Stimulated activated CD4-positive, alpha-beta T cell treated with anti-CD3 and anti-CD28 coated beads, Interleukin-12 subunit alpha, Interleukin-12 subunit beta, amount 100 ng/mL, for 4 hours (primary cell): ENCODE data around the gene TNFRSF18.

ENCODE experiments used
- DNase-seq: peaks from one replicate; pipeline ENCODE4 v3.0.0-alpha.2; 2020

Gene TNFRSF18

DNA sequence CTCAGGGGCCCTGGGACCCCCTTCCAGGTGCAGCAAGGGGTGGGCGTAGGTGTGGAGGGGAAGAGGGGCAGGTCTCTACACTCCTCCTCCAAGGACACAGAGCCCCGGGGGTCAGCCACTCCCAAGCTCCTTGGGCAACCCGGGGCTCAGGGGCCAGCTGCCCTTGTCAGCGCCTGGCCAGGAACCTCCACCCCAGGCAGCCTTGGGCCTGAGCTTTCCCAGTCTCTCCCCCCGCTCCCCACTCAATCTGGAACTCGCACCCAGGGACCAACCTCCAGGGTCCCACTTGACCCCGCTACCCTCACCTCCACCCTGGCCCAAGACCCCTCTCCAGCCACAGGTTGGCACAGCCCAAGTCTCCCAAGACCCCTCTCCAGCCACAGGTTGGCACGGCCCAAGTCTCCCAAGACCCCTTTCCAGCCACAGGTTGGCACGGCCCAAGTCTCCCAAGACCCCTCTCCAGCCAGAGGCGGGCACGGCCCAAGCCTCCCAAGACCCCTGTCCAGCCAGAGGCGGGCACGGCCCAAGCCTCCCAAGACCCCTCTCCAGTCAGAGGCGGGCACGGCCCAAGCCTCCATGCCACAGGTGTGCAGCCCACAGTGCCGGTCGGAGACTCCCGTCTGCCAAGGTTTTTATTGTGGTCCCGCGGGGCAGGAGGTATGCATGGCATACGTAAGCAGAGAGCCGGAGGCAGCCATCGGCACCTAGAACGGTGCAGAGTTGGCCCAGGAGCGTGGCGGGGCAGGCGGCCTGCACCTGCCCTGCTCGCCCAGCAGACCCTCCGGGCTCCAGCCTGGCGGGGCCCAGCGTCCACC is 4.5 kb upstream of the TNFRSF18 start:
- DNase-seq = no peak

DNA sequence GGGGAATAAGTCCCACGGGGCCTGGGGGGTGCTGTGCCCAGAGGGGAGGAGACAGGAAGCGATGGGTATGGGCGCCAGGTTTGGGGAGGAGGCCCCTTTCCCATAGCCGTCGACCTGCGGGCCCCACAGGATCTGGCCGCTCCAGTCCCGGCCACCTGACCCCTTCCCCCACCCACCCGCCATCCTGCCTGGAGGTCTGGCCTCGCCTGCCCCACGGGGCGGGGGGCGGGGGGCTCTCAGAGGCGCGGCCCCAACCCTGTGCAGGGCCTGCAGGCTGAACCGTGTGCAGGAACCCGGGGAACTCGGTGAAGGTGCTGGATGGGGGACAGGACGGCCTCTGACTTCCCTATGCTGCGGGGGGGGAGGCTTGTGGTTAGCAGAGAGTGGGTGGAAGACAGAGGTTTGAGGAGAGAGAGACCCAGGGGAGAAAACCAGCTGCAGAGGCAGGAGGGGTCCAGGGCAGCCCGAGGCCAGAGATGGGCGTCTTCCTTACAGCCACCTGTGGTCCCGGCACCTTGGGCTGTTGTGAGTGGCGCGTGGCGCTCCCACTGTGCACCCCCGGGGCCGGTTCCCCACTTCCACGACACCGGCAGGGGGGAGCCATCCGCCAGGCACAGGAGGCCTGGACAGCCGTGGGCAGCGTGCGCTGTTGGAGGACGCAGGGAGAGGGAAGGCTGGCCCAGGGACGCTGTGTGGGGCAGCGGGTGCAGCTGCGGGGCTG is 2.5 kb upstream of the TNFRSF18 start:
- no peak for DNase-seq

DNA sequence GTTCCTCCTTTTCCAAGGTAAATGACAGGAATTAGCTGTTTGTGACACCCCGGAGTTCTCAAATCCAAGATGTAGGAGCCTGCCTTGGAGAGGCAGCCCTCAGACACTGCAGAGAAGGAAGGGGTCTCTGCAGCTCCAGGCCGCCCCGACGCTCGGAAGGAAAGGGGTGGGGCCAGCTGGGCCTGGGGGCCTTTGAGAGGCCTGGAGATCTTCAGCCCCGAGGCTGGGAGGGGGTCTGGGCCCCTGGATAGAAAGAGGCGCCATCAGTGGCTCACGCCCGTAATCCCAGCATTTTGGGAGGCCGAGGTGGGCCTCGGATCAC is 1.1 kb upstream of the TNFRSF18 start:
- DNase-seq = no peak

DNA sequence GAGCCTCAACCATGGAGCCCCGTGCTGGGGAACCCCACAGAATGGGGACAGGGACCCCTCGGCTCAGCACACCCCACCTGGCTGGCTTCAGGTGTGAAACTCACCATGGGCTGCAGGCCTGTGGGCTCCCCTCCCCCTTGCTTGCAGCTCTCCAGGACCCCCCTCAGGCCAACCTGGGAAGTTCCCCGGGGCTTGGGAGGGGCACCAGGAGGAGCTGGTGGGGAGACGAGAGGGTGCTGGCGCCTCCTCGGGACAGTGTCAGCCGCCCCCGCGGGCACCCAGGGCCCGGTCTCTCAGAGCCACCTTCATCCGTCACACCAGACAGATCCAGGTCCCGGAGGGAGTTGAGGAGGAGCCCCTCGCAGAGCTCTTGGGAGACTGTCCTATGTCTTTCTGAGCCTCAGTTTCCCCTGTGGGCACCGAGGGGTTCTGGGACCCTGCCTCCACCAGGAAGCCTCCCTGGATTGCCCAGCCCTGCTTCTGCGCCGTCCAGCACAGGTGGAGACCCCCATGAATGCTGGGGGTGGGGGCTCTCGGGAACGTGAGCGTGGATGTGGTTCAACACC is 657 bp upstream of the TNFRSF18 start:
- DNase-seq = no peak

DNA sequence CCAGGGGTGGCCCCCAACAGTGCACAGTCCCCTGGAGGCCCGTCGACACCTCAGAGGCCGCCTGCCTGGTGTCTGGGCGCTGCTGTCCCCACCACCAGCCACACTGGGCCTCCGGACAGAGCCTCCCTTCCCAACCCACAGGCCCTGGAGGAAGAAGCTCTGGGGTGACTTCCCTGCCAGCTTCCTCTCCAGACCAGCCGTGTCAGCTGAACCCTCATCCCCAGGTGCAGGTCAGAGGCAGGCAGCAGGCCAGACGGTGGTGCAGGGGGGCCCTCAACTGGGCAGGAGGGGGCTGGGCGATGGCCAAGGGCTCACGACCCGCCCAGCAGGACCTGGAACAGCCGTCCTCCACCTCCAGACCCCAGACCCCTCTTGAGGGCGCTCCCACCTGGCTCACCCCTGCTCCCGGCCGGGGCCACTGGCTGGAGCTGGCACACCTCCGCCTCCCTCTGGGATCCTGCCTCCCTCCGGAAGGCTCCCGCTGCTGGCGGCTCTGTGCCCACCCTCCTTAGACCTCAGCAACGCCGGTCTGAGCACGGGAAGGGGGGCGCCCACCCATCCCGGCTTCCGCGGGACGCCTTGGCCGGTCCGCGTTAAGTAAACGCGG is 520 bp downstream of the TNFRSF18 start:
- DNase-seq = no peak

DNA sequence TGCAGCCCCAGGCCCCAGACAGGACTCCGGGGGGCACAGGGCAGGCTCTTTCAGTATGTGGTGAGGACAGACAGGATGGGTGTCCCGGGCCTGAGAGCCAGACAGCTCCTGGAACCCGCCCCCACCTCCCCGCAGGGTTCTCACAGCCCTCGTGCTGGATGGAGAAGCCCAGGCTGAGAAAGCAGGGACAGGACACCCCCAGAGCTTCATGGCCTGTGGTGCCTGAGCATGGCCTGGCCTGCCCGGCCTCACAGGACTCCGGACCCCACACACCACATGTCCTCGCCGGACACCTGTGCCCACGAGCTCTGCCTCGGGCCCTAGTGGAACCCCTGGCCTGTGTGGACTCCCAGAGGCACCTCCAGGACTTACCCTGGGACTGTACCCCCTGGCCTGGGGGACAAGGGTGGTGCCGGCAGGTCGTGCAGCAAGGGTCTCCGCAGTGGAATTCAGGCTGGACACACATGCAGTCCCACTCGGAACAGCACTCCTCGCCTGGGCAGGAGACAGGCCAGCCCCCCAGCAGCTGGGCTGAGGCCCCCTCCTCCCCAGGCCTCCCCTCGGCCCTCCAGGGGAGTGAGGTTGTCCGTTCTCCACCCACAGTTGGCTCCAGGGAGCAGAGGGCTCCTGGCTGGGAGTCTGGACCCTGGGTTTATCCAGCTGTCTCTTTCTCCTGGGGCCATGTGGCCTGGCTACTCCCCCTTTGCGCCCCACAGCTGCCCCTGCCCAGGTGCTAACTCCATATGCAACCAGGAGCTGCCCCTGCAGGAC is 1.2 kb downstream of the TNFRSF18 start:
- DNase-seq = no peak

DNA sequence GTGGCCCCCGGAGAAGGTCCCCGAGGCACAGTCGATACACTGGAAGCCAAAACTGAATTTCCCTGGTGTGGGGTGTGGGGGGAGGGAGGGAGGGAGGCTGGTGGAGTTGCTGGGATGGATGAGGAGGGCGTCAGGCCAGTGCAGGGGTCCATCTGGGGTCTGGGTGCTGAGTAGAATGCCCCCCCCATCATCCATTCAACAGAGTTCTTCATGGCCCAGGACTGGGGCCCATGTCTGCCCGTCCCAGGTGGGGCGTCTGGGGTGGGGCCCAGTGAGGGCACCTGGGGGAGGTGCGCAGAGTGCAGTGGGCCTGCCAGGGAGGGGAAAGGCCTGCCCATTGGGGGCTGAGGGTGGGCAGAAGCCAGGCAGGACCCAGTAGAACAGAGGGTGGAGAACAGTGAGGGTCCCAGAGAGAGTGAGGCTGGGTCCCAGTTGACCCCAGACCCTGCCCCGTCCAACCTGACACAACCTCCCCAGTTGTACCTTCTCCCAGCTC is 1.9 kb downstream of the TNFRSF18 start:
- no peak for DNase-seq

DNA sequence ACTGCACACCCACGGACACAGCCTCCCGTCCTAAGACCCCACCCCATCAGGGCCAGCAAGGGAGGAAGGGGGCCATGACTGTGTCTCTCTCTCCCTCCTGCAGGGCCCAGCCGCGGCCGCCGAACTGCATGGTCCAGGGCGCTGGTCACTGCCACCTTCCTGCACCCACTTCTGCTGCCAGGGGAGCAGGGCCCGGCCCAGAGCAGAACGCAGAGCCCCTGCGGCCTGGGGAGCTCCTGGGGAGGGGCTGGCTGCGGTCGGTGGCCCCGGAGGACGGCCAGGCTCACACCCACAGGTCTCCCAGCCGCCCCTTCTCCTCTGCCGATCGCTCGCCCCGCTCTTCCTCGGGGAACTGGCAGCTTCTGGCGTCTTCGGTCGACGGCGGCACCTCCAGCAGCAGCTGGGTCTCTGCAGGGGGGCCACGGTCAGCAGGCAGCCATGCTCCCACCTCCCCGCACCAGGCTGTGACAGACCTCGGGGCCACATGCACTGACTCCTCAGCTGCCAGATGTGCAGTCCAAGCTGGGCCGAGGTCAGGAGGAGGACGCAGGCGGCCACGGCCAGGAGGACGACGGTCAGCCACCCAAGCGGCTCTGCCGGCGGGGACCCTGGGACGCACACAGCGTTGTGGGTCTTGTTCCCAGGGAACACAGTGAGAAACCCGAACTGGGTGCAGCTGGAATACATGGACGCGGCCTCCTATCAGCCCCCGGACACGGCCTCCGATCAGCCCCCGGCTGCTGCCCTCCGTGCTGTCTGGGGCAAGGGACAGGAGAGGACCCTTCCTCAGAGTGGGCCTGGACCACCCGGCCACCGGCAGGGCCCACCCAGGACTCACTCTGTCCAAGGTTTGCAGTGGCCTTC is 2.6 kb downstream of the TNFRSF18 start:
- no peak for DNase-seq

DNA sequence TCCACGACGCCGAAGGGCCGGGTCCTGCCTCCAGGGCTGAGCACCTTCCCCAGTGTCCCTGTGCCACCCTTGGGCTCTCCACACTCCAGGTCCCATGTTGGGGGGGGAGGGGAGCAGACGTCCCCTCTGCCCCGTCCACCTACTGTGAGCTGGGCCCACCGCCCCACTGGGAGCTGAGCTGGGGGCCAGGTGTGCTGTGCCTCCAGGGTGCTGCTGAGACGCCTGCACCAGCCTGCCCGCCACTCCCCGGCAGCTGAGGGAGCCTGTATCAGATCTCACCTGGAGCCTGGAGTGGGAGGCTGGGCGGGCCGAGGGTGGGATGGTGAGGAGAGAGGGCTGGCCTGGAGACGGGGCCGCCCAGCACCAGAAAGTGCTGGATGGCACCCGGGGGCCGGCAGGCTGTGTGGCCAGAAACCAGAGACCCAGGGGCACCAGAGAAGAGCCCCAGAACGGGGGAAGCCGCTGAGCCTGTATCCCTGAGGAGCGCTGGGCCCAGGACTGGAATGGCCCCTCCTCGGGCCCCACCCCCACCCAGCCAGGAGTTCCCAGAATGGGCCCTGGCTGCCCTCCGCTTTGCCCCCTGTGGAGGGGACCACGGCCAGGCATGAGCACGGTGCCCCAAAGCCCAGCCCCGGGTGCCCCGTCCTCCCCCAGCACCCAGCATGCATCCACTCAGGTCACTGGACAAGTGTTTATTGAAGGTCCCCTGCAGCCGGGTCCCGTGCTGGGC is 3.4 kb downstream of the TNFRSF18 start:
- DNase-seq = no peak

DNA sequence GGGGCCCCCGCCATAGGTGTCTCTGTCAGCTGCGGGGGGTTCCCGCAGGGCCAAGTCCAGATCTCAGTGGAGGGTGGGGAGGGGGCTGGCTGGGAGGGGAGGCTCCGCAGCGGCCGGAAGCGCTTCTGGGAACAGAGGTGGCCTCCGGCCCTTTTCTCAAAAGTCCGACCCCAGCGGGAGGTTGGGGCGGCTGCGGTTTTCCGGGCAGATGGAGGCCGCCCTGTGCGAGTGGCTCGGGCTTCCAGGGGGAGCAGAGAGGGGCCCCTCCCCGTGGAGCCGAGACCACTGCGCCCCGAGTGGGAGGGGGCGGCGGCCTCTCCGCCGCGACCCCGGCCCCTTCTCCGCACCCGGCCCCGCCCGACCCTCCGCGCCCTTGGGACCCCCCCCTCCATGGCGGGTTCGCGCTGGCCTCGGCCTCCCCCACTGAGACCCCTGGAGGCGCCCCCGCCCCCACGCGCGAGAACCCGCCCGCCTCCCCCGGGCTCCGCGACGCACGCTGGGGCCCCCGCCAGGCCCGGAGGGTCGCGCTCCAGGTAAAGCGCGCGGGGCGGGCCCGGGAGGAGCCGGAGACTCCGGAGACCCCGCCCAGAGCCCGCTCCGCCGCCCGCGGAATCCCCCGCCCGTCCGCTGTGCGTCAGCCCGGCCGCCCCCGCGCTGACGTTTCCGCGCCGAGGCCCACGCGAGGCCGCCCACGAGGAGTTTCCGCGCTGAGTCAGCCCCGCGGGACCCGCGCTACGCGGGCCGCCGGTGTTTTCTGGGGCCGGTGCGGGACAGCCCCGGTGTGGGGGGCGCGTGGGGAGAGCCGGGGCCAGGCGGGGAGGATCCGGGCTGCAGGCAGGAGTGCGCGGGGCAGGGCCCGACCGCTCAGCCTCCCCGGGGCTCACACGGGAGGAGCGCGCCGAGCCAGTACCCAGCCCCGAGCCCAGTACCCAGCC is 5.2 kb downstream of the TNFRSF18 start:
- DNase-seq = peak; percentile 94

DNA sequence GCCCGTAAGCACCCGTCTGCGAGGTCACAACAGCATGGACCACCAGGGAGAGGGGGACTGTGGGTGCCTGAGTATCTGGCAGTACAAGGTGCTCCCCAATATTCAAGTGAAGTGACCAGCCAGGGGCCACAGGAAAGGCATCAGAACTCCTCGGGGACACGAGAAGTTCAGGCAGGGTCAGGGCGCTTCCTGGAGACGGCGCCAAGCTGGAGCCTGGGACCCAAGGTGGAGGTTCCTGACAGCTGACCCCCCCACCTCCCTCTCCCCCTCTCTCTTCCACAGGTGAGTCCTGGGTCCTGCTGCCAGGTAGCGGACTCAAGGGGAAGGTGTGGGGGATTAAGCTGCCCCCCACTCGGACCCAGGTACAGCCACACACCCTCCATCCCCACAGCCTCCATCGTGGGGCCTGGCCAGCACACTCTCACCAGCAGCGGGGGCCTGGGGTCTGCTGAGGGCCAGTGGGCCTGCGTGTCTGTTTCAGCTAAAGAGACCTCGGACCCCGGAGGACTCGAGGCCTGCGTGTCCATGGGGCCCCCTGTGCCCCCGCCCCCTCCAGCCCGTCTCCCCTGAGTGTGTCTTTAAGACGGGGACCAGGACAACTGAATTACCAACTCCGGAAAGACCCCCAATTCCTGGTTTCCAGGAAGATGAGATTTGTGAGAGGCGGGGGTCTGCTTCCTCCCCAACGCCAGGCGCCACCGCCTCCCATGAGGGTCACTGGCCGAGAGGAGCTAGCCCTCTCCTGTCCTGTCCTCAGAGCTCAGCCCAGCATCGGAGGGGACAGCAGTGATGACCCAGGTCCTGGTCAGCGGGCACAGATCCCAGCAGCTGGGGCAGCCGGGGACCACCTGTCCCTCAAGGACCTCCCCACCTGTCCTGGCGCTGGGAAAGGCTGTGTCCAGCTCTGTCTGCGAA is 6.2 kb downstream of the TNFRSF18 start:
- DNase-seq = no peak

DNA sequence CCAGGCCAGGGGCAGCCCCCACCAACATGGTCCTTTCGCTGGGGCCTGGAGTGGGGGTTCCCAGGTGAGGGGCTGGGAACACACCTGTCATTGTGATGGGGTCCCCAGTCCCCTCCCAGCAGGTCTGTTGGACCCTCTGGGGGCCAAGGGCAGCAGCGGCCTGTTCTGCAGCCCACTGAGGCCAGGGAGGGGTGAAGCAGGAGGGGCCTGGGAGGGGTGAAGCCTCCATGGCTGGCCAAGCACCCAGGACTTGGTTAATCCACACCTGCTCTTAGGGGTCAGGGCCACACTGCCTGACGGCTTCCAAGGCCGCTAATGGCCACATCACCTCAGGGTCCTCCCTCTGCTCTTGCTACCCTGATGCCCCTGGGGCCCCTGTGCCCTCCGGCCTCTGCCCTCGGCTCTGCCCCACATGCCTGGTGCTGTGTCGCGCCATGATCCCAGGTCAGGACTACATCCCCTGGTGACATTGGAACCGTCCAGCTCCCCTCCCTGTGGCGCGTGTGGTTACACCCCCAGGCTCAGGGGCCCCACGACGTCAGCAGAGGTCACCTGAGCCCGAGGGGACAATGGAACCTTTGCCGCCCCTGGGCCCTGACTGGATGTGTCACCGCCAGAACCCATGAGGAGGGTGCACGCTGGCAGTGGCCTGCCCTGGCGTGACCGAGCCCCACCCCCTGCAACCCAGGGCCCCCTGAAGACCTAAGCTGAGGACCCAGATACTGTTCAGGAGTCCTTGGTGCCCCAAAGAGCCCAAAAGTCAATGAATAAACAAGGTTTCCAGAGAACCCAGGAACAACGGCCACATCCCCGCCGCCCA is 7.0 kb downstream of the TNFRSF18 start:
- no peak for DNase-seq

DNA sequence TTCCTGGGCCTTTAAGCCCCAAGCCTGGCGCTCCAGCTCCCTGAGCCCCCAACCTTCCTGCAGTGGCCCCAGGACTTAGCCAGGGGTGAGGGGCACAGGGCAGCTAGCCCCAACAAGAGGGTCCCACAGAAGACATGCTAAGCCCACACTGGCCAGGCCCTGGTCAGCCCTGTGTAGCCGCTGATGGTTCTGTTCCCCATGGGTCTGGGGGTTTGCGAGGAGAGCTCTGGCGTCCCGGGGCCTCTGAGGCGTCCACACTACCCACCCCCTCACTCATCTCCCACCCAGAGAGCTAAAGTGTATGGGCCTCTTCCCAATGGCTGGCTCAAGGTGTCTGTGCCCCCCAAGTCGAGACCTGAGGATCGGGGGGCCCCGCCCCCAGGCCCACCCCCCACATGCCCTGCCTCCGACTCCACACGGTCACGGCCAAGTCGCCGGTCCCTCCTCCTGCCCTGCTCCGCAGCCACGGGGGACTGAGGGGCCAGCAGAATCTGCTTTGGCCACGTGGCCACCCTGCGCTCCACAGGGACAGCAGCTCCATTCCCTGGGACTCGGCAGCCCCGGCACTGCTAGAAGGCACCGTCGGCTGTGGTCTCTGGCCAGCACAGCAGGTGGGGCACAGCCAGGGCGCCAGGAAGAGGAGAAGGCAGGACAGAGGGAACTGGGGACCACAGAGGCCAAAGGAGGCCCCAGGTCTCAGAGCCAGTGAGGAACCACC is 7.8 kb downstream of the TNFRSF18 start:
- no peak for DNase-seq

DNA sequence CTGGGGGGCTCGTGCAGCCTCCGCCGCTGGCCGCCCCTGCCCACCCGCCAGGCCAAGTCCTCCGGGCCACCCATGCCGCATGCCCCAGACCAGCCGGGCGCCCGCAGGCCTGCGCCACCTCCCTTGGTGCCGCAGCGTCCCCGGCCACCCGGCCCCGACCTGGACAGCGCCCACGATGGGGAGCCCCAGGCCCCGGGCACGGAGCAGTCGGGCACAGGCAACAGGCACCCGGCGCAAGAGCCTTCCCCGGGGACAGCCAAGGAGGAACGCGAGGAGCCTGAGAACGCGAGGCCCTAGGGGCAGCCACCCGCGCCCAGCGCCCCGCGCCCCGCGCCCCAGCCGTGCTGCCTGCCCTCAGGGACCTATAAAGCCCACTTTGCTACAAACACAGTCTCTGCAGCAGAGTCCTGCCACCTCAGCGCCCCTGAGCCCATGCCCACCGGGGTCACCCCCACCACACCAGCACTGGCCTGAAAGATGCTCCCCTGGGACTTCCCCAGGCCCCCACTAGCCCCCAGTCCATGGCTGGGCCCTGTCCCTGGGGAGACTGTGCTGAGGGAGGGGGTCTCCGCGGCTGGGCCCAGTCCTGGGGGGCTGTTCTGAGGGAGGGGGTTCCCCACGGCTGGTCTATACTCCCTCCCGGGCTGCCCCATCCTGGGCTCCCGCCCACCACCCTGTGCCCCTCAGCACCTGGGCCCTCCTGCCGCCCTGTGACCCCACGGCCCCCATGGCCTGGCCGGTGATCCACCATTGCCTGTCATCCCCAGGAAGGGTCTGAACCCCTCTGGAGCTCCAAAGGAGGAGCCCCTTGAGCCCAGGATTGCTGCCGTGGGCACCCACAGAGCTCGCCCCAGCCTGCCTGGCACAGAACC is 8.6 kb downstream of the TNFRSF18 start:
- no peak for DNase-seq

DNA sequence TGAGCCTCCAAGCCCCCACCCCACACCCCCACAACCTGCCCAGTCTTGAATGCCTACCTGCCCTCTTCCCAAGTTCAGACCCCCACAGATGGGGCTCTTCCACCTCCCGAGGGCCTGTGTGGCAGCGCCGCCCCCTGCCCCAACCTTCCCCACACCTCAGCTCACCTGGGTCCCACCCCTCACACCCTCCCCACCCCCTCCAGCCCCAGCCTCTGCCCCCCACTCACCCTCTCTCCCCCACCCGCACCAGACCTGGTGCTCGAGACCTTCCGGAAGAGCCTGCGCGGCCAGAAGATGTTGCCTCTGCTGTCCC is 9.2 kb downstream of the TNFRSF18 start:
- DNase-seq = no peak

DNA sequence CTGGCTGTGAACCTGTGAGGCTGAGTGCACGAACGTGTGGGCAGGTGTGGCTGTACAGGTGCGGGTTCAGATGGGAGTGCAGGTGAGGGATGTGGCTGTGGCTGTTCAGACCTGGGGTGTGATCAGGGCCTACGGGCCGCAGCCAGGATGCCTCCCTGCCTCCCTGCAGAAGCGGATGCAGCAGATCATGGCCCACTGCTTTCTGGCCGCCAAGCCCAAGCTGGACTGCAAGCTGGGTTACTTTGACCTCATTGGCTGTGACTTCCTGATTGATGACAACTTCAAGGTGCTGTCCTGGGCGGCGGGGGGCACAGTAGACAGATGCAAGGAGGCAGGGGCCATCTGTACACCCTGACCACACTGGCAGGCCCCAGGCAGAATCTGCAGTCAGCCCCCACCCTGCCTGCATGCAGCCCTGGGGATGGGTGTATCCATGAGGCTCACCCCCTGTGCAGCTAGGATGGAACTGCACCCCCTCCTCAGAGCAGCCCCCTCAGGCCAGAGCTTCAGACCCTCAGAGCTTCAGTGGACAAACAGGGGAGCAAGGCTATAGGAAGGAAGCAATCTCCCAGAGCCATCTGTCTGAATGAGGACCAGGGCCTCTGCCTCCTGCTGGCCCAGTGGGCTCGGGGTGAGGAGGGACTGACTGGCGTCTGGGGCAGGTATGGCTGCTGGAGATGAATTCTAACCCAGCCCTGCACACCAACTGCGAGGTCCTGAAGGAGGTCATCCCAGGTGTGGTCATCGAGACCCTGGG is 9.8 kb downstream of the TNFRSF18 start:
- no peak for DNase-seq
